ELF-1 (cell line): ENCODE data around the gene PRXL2B.
"Not testable (repeated sequence)": the region's sequence is repeated elsewhere in the genome, so short reads cannot be mapped to it uniquely, and the experiment has no call there.

Experiments used
- DNase-seq: peaks from one replicate; pipeline ENCODE4 v3.0.0-alpha.2; 2016; ENCODE audit warnings: low read depth, low spot score

The PRXL2B gene

GRCh38 chr1:2564006-2564814 is 22.4 kb upstream of the PRXL2B start:
- DNase-seq, result no peak

- DNase-seq, result no peak
These were observed 21.7 kb upstream of the PRXL2B start for GRCh38 chr1:2564815-2565374.

- peak; percentile 94 for DNase-seq
These were observed 20.2 kb upstream of the PRXL2B start for GRCh38 chr1:2566101-2567045.

- DNase-seq, result no peak
These were observed 19.4 kb upstream of the PRXL2B start for GRCh38 chr1:2567083-2567679.

GRCh38 chr1:2568187-2568816 is 18.3 kb upstream of the PRXL2B start:
- DNase-seq, result not testable (repeated sequence)

DNA sequence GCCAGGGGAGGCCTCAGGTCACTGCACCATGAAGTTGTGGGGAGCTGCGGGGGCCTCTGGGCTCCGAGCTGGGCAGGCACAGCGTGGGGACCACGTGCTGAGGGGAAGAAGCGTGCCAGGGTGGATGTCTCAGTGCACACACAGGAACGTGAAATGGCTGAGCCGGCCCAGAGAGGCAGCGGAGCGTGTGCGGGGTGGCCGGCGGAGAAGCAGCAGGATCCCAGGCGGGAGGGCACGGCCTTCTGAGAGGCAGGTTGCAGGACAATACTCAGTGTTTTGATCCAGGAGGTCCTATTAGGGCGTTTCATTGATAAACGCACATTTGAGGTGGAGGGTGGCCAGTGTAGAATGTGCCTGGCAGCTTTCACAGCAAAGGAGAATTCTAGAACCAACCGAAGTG is 17.5 kb upstream of the PRXL2B start:
- DNase-seq, result no peak

GRCh38 chr1:2569703-2570102 is 16.9 kb upstream of the PRXL2B start:
- DNase-seq, result not testable (repeated sequence)

DNA sequence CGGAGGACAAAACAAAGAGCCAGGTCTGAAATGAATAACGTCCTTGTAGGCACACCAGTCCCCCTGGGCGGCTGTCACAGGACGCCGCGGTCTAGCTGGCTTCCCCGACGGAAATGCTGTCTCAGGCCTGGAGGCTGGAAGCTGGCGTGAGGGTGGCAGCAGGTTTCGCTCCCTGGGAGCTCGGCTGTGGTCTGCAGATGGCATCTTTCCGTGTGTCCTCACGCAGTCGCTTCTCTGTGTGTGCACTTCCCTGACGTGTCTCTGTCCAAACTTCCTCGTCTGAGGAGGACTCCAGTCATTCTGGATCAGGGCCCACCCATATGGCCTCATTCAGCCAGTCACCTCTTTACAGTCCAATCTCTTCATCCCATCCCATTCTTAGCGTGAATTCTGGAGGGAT is 16.2 kb upstream of the PRXL2B start:
- DNase-seq, result no peak

GRCh38 chr1:2571348-2571747 is 15.2 kb upstream of the PRXL2B start:
- no peak for DNase-seq

DNA sequence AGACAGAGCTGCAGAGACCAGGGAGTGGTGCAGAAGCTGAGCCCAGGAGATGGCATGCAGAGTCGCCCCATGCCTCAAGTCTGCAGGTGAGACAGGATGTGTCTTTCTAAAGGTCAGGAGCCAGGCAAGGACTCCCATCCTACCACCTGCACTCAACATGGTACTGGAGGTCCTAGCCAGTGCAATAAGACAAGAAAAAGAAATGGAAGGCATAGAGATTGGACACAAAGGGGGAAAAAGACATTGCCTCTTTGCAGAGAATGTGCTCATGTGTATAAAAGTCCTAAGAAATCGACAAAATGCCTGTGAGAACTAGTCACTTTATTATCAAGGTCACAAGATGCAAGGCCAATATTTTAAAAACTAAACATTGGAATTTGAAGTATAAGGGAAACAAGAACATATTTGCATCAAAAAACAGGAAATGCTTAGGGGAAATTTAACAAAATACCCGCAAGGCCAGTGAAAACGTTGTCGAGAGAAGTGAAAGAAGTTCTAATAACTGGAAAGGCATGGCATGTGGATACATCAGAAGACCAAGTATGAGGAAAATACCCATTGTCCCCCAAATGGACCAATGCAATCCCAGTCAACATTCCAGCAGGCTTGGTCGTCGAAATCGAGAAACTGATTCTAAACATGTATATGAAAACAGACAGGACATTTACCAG is 13.2 kb upstream of the PRXL2B start:
- DNase-seq, result no peak

DNA sequence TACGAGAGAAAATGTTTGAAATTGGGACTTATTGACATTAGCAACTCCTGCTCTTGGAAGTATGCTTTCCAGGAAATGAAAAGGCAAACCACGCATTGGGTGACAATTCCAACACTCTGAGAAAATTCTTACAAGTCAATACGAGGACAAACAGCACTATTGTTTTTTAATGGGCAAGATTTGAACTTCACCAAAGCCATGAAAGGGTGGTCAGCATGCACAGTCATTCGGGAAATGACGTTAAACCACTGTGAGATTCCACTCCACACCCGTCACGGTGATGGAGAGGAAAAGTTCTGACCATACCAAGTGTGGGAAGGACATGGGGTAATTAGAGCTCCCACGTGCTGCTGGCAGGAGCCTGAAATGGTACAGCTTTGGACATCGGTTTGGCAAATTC is 12.2 kb upstream of the PRXL2B start:
- no peak for DNase-seq

- DNase-seq, result no peak
These were observed 10.5 kb upstream of the PRXL2B start for GRCh38 chr1:2575801-2576663.

- DNase-seq, result not testable (repeated sequence)
These were observed 9.0 kb upstream of the PRXL2B start for GRCh38 chr1:2577565-2578075.

- no peak for DNase-seq
These were observed 7.8 kb upstream of the PRXL2B start for GRCh38 chr1:2578758-2579118.

DNA sequence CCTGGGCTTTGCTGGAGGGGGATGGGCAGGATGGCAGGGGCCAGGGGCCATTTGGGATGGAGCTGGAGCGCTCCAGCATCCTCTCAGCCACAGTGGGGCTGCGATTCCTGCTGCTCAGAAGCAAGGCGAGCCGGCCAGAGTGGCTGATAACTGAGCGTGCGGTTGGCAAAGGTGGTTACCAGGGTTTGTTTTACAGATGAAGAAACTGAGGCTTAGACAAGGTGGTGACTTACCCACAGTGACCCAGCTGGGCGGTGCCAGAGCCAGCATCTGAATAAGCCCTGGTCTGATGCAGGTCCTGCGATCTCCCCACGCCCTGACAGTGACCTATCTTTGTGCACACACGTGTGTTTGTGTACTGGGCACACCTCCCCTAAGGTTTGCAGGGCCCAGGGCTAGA is 5.9 kb upstream of the PRXL2B start:
- no peak for DNase-seq

DNA sequence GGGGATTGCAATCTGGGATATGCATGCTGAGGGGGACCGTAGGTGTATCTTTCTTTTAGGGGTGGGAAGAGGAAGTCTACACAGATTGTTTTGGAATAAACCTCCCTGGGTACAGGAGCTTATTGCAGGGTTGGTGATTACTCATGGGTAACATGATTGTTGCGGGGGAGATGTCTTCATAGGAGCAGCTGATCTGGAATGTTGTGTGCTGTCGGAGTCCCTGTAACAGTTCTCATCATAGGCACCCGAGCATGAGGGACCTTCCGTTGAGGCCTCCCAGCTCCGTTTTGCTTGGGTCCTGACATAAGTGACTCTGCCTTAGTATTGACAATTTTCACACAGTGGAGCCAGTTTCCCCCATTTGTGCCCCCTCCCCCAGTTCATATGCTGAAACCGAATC is 4.2 kb upstream of the PRXL2B start:
- no peak for DNase-seq

DNA sequence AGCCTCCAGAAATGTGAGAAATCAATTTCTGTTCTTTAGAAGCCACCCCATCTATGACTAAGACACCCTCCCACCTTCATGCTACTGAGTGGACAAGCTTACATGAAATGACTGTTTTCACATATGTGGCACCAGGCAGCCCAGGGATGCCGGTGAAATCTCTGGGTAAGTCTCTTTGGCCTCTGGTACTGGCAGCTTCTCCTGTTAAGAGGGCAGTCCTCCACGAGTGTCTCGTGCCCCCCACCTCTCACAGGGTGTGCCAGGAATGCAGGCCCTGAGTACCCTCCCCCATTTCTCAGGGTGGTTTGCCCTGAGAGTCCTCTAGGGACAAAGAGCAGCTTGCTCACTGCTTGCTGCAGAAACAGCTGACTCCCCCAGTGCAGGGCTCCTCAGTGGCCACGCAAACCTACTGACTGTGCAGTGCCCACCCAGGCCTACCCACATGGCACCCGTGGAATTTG is 3.2 kb upstream of the PRXL2B start:
- no peak for DNase-seq

DNA sequence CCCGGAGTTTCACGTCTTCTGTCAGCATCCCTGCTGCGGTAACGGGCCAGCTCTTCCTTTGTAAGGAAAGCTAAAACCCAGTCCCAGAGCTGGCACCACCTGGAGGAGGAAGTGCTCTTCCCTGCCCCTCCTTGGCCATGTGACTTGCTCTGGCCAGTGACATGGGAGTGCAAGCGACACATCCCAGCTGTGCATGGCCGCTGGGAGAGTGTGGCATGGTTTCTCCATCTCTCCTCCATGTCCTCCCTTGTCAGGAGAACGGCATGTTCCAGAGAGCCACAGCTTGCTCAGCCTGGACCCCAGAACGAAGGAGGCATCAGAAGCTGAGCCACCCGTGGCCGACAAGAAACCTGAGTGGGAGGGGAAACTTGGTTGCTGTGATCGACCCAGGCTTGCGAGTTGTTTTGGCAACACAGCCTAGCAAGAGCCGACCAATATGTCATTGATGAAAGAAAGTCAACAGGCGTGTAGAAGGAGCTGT is 2.7 kb upstream of the PRXL2B start:
- DNase-seq, result no peak

GRCh38 chr1:2584686-2585317 is 1.8 kb upstream of the PRXL2B start:
- no peak for DNase-seq
